HCT116 (cell line): ENCODE data around the gene VSIG2. TPM values are rescaled to one million over a fixed set of nuclear protein-coding genes. Genes with fewer than 3 reads are reported as not detected.

Experiments used
- ATAC-seq: fragments of 200-7000 bp; cut with Tn5 transposase; 2 replicates; pipeline ENCODE4 v1.9.1; 2020; ENCODE audit warnings: mild to moderate bottlenecking, moderate library complexity
- BruUV-seq: library from RNA; stranded (reverse); fragments of 400-500 nt; replicated peaks from 2 replicates; lab custom pipeline; 2021; lab: Mats Ljungman, UMichigan
- CTCF ChIA-PET: fragments of 300-600 bp; sonication (Branson Sonifier 250); formaldehyde crosslinking; loops from one replicate; lab custom pipeline; 2021; ENCODE audit warnings: antibody characterized with exemption; lab: Charles Lee
- POLR2A ChIA-PET: fragments of 300-600, 350-600 bp; sonication (Branson Sonifier 250); formaldehyde crosslinking; loops from one replicate; lab custom pipeline; 2021; ENCODE audit warnings: antibody characterized with exemption; lab: Charles Lee
- RAD21 ChIA-PET, 2 experiments: fragments of 300-600 bp; sonication (Branson Sonifier 250); formaldehyde crosslinking; loops; one replicate each; lab custom pipeline; 2023; ENCODE audit warnings: low total read pairs in 2 of 2; ENCODE audit not compliant: uncharacterized antibody in 2 of 2, unreplicated experiment in 2 of 2, low non-redundant PET in 1 of 2; lab: Charles Lee
- DNase-seq: peaks from one replicate; pipeline ENCODE4 v3.0.0-alpha.2; 2010; ENCODE audit warnings: low read depth, low spot score
- H2AFZ ChIP-seq: fragments of 200-600 bp; shearing (Covaris generic), sonication (generic); 2 replicates; pipeline ENCODE4 v1.6.1; 2017; ENCODE audit warnings: low read depth, mixed run types, mixed read lengths, antibody characterized with exemption, low read length; ENCODE audit not compliant: poor library complexity, severe bottlenecking
- H3K27ac ChIP-seq: 2 replicates; pipeline ENCODE4 v1.5.1; 2012; ENCODE audit warnings: low read depth, low read length
- H3K27me3 ChIP-seq: fragments of 200-600 bp; sonication (generic); 2 replicates; pipeline ENCODE4 v1.6.1; 2016; ENCODE audit warnings: mixed run types, low read length, mixed read lengths; ENCODE audit not compliant: insufficient read depth
- H3K36me3 ChIP-seq, 2 experiments: fragments of 200-500 bp in 1 of 2; fragments of 200-600 bp in 1 of 2; sonication (Bioruptor generic) in 1 of 2; sonication (generic) in 1 of 2; 2 replicates each; pipeline versions ENCODE4 v1.5.1 to v1.6.1; 2014 to 2016; ENCODE audit warnings: low read length in 2 of 2, inconsistent platforms in 1 of 2, mixed read lengths in 1 of 2, mixed run types in 1 of 2; ENCODE audit not compliant: insufficient read depth in 2 of 2, control insufficient read depth in 1 of 2
- H3K4me1 ChIP-seq, 2 experiments: fragments of 200-600 bp in 1 of 2; sonication (generic) in 1 of 2; 2 replicates each; pipeline versions ENCODE4 v1.5.1 to v1.6.1; 2012 to 2017; ENCODE audit warnings: low read length in 2 of 2, inconsistent platforms in 1 of 2, mild to moderate bottlenecking in 1 of 2, mixed read lengths in 1 of 2, mixed run types in 1 of 2, moderate library complexity in 1 of 2; ENCODE audit not compliant: insufficient read depth in 2 of 2, control insufficient read depth in 1 of 2
- H3K4me2 ChIP-seq: fragments of 200-600 bp; sonication (generic); 2 replicates; pipeline ENCODE4 v1.6.1; 2017; ENCODE audit warnings: mixed run types, low read length, mixed read lengths
- H3K4me3 ChIP-seq, 2 experiments: fragments of 200-600 bp in 1 of 2; sonication (generic) in 1 of 2; replicated peaks in 1 of 2; 2 replicates each; pipeline ENCODE4 v1.5.1; 2011 to 2016; ENCODE audit warnings: low read length in 2 of 2, control low read depth in 1 of 2, low read depth in 1 of 2, mild to moderate bottlenecking in 1 of 2, mixed read lengths in 1 of 2, mixed run types in 1 of 2
- H3K79me2 ChIP-seq: fragments of 200-600 bp; sonication (generic); 2 replicates; pipeline ENCODE4 v1.6.1; 2017; ENCODE audit warnings: mild to moderate bottlenecking, mixed run types, low read length, moderate library complexity, mixed read lengths; ENCODE audit not compliant: insufficient read depth
- H3K9ac ChIP-seq: fragments of 200-600 bp; sonication (generic); 2 replicates; pipeline ENCODE4 v1.6.1; 2016; ENCODE audit warnings: low read length, mixed read lengths
- H3K9me2 ChIP-seq: fragments of 200-600 bp; sonication (generic), shearing (Covaris generic); 2 replicates; pipeline ENCODE4 v1.6.1; 2017; ENCODE audit warnings: mixed run types, mild to moderate bottlenecking, moderate library complexity; ENCODE audit not compliant: insufficient read depth
- H3K9me3 ChIP-seq, 2 experiments: fragments of 200-500 bp in 1 of 2; fragments of 200-600 bp in 1 of 2; sonication (Bioruptor generic) in 1 of 2; sonication (generic) in 1 of 2; 2 replicates each; pipeline ENCODE4 v1.6.1; 2014 to 2017; ENCODE audit warnings: low read length in 2 of 2, mixed read lengths in 2 of 2, inconsistent platforms in 1 of 2, low read depth in 1 of 2, mild to moderate bottlenecking in 1 of 2, mixed run types in 1 of 2, moderate library complexity in 1 of 2; ENCODE audit not compliant: control insufficient read depth in 1 of 2, insufficient read depth in 1 of 2
- H4K20me1 ChIP-seq: fragments of 200-600 bp; sonication (generic), shearing (Covaris generic); 2 replicates; pipeline ENCODE4 v1.6.1; 2017; ENCODE audit warnings: mixed run types, mild to moderate bottlenecking, moderate library complexity; ENCODE audit not compliant: insufficient read depth
- CEBPB ChIP-seq: IDR thresholded peaks from 2 replicates; pipeline ENCODE4 v1.6.1; 2012; ENCODE audit warnings: low read depth
- EGR1 ChIP-seq: IDR thresholded peaks from 2 replicates; pipeline ENCODE4 v1.6.1; 2012; ENCODE audit warnings: low read depth
- ELF1 ChIP-seq: IDR thresholded peaks from 2 replicates; pipeline ENCODE4 v1.6.1; 2012; ENCODE audit warnings: low read depth, borderline replicate concordance
- EZH2phosphoT487 ChIP-seq: fragments of 200-600 bp; IDR thresholded peaks from 2 replicates; pipeline ENCODE4 v1.6.1; 2018; ENCODE audit warnings: antibody characterized with exemption, borderline replicate concordance
- FOSL1 ChIP-seq: IDR thresholded peaks from 2 replicates; pipeline ENCODE4 v1.6.1; 2012; ENCODE audit warnings: low read depth
- JUND ChIP-seq: IDR thresholded peaks from 2 replicates; pipeline ENCODE4 v1.6.1; 2012
- POLR2A ChIP-seq: IDR thresholded peaks from 2 replicates; pipeline ENCODE4 v1.7.0; 2011; ENCODE audit warnings: borderline replicate concordance; ENCODE audit not compliant: insufficient read depth, insufficient read length; ENCODE audit errors: extremely low read depth
- POLR2AphosphoS5 ChIP-seq: IDR thresholded peaks from 2 replicates; pipeline ENCODE4 v1.6.1; 2011; ENCODE audit warnings: mild to moderate bottlenecking, low read depth, low read length, moderate library complexity
- RAD21 ChIP-seq: IDR thresholded peaks from 2 replicates; pipeline ENCODE4 v1.6.1; 2012; ENCODE audit warnings: low read depth, mild to moderate bottlenecking
- SIN3A ChIP-seq: IDR thresholded peaks from 2 replicates; pipeline ENCODE4 v1.6.1; 2012; ENCODE audit warnings: low read depth
- SP1 ChIP-seq: IDR thresholded peaks from 2 replicates; pipeline ENCODE4 v1.6.1; 2012; ENCODE audit warnings: low read depth
- intact Hi-C: fragments of 100-400 bp; cut with micrococcal nuclease; formaldehyde crosslinking; loops from 2 replicates; pipeline ENCODE4 v1.10.0; 2022
- total RNA-seq: library from RNA; stranded (reverse); gene quantifications from one replicate; pipeline ENCODE4 v1.2.1, GENCODE V29; 2021; ENCODE audit not compliant: unreplicated experiment

Gene VSIG2
- total RNA-seq, 1 experiment from 2014 or later: not detected

- Histone ChIP-seq H3K79me2 (no peaks in the 10 kb centered on the region), H3K4me1 (peaks cover 20 to 40% of the 10 kb centered on the region in 2 experiments), H4K20me1 (no peaks in the 10 kb centered on the region; the same call in 1 of the 2 replicates), H3K4me3 (no peak overlapping the region), H3K9me3 (no peaks in the 10 kb centered on the region), H3K9me2 (no peaks in the 10 kb centered on the region)
- no peak for DNase-seq
- RAD21 ChIA-PET: no interaction called here
- TF ChIP-seq POLR2A (no peak), RAD21 (no peak), JUND (no peak), FOSL1 (no peak), SP1 (no peak), CEBPB (no peak), EGR1 (no peak), ELF1 (no peak), POLR2AphosphoS5 (no peak), EZH2phosphoT487 (no peak), SIN3A (no peak)
- TF ChIP-seq, all 23 proteins: peak for 0
- H2AFZ ChIP-seq: no peak overlapping the region
- BruUV-seq: no TSS peak
- no peak overlapping the region for H3K27ac ChIP-seq
- H3K27me3 ChIP-seq: no peaks in the 10 kb centered on the region
- CTCF ChIA-PET: interaction anchor here (1.8 kb wide), 1 partner anchor 90 kb away, joined by 9 read pairs; no protein-coding TSS in a partner anchor
- H3K36me3 ChIP-seq: no peaks in the 10 kb centered on the region
- H3K4me2 ChIP-seq: no peak overlapping the region
- no peak for ATAC-seq
- POLR2A ChIA-PET: no interaction called here
- no peak overlapping the region for H3K9ac ChIP-seq
- intact Hi-C loops: no loop called here
Observed at GRCh38 chr11:124759266-124760204, 7.5 kb upstream of the VSIG2 start.
